Dermis microvascular lymphatic vessel endothelial cell (primary cell): ENCODE results near the gene PRDM2. TPM values are rescaled to one million over a fixed set of nuclear protein-coding genes. Genes with fewer than 3 reads are reported as not detected.
A peak's percentile ranks its signal among the peaks of the same experiment; 100 is the strongest.

Experiments
- DNase-seq, 2 donors: peaks; one replicate each; pipeline versions ENCODE4 v3.0.0 to v3.0.0-alpha.2; 2010; ENCODE audit warnings: low read depth in 2 of 2
- total RNA-seq: library from RNA; depleted of rRNA; stranded (reverse); fragments of >200 nt; gene quantifications from 2 replicates; pipeline ENCODE4 v1.2.1, GENCODE V29; 2014

Gene PRDM2
- total RNA-seq, 1 donor from 2014 or later, result 6.3 TPM

DNA sequence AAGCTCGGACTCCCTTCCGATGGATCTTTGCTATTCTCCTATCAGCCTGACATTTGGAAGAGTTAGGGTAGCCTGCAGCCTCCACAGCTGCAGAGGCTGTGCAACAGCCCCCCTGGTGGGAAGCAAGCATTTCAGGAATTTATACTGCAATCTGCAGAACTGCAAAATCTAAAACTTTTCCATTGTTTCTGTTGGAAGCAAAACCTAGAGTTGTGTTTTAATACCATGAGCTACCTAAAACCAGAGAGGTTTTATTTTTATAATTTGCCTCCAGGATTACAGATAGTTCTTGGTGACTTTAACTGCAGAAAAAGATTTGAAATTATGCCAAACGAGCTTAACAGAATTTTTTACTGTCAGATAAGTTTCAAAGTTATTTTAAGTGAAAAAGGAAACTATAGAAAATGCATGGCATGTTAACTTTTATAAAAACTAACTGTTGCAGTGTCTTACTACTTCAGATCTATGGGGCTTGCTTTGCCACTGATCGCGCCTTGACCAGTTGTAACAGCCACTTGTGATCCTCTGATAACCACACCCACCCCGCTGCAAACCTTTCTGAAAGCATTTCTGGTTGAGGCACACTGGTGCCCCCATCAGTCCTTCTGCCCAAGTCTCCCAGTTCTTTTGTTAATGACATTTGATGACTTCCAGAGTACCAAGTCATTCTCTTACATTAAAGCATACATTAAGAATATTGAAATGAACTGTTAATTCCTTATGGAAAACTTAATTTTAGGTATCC is 64.8 kb downstream of the PRDM2 start:
- peak in 1 of 2 donors; percentile 28 for DNase-seq

DNA sequence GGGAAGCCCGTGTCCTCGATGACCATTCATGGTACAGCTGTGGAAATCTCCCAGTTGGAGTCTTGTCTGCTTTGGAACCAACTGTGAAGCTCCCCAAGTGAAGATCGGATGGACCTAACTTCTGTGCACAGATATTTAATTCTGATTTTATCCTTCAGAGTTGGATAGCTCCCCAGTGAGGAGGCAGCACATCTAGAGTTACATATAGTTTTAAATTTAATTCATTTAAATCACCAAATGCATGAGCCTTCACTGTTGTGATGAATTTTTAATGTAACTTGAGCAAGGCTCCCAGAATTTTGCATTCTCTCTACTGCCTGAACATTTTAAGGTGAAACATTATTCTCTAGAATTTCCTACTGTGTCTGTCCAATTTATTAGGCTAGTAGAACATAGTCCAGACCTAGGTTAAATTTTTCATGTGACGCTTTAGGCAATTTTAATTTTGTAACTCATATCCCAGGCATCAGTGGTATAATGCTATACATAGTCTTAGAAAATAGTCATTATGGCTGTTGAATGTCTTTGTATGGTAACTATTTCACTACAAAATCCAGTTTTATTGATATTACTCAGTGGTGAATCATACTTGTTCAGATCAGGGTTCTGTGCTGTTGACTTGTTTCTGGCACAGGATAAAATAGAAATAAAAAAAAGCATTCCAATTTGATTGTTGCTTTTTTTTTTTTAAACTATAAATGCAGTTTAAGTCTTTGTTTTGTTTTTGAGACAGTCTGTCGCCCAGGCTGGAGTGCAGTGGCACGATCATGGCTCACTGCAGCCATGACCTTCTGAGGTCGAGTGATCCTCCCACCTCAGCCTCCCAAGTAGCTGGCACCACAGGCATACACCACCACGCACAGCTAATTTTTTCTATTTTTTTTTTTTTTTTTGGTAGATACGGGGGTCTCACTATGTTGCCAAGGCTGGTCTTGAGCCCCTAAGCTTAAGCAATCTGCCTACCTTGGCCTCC is 66.9 kb downstream of the PRDM2 start:
- peak in 1 of 2 donors; percentile 42 for DNase-seq

DNA sequence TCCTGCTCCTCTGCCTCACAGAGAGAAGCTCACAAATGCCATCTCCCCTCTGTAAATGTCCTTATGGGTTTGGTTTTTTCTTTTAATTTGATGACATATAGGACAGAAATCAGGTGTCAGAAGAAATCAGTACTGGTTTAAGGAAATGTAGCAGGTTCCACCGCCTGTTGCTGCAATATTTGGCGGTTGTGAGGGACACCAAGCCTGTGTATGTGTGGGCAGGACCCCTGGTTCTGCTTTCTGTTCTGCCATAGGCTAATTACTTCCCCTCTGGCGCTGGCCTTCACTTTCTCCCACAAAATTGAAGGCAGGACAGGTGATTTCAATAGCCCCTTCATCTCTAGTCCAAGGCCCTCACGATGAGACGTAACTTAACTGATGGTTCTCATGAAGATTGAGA is 69.2 kb downstream of the PRDM2 start:
- DNase-seq, result no peak

GRCh38 chr1:13769830-13770229 is 69.8 kb downstream of the PRDM2 start:
- no peak for DNase-seq

DNA sequence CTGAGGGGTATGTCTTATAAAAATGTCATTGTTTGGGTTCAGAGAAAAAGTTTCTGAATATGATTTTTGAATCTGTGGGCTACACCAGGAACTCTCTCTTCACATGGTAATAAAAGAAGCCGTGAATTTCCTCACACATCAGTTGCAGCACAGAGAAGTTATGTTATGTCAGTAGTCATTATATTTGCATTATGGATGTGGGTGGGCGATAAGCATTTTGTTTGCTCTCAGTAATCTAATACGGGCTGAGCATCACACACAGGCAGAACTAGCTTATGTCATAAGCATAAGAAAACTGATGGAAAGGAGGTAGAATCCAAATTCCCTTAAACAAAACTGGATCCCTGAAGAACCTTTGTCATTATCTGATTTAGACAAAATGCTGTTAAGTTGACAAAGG is 70.8 kb downstream of the PRDM2 start:
- no peak for DNase-seq

DNA sequence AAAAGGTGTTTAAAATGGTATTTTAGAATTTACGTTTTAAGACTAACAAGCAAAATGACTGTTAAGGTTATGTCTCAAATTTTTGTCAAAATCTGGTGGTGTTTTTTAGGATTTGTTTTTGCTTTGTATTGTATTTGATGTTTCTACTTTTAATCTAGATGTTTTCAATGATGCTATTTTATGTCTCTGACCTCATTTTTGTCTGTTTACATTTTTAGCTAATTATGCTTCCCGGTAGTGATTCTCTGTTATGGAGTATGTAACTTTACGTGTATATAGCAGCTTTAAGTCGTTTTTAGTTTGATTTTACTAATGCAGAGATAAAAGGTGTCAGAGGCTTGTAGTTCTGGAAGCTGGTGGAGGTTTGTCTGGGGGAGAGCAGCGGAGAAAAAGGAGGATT is 71.8 kb downstream of the PRDM2 start:
- no peak for DNase-seq

DNA sequence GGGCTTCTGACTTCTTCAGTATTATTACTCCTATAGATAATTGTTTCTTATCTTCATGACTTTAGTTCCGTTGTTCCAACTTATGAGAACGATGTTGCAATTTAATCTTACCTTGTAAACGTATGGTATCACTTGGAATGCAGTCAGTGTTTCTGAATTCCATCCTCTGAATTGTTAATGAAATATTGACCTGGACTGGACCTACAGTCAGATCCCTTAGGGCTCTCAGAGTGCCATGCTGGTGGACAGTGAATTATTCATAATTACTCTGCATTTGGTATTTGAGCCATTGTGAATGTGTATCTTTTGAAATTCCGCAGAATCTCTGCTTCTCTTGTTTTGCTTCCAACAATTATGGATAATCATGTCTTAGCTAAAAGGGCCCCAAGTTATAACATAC is 72.3 kb downstream of the PRDM2 start:
- DNase-seq, result no peak

DNA sequence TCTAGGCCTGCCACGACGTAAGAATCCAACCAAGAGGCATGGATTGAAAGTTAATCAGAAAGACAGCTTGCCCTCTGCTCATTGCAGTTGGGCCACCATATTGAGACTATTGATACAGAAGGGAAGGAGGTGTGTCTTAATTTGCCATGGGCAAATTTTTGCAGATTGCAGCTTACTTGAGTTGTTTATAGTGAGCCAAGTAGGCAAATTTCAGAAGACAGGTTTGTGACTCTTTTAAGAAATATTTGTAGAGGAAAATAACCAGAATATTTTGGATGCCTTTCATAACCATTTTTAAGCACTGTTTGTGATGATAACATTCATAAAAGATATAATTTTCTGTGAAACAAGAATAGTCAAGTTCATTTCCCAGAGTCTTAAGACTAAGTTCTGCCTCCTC is 74.1 kb downstream of the PRDM2 start:
- no peak for DNase-seq

DNA sequence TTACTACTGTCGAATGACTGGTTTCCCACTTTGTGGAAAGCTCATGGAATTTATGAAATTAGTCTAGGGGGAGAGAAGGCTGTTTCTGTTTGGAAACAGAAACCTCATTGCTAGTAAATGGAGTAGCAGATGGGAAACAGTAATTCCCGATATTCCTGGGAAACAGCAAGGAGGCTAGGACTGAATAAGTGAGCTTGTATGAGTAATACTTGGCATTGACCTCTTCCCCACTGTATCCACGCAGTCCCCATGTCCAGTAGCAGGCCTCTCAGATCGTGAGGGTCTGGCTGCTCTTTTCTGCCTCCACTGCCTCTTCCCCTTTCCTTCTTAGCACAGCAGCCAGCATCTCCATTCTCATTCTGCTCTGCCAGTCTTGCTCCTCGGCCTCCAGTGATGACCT is 75.5 kb downstream of the PRDM2 start:
- no peak for DNase-seq

DNA sequence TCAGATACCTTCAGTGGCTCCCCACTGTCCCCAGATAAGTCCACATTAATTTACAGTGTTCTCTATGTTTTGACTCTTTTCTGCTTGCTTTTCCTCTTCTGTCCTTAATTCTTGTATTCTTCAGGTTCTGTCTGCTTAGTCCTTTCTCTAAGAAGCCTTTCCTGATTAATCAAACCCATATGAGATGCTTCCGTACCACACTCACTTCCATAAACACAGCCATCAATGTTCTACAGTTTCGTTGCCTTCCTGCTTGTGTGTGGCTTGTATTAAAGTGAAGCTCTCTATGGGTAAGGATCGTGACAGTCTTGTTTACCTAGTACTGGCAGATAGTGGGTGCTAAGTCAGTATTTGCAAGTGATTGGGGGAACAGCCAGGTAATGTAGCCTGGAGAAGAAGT is 75.9 kb downstream of the PRDM2 start:
- DNase-seq, result no peak

GRCh38 chr1:13778431-13778830 is 78.4 kb downstream of the PRDM2 start:
- no peak for DNase-seq

DNA sequence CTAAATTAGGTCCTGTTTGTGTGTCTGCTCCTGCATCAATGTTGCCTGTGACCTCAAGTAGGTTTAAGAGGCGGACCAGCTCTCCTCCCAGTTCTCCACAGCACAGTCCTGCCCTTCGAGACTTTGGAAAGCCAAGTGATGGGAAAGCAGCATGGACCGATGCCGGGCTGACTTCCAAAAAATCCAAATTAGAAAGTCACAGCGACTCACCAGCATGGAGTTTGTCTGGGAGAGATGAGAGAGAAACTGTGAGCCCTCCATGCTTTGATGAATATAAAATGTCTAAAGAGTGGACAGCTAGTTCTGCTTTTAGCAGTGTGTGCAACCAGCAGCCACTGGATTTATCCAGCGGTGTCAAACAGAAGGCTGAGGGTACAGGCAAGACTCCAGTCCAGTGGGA is 79.9 kb downstream of the PRDM2 start:
- DNase-seq, result no peak

- peak in 1 of 2 donors; percentile 25 for DNase-seq
Measured at GRCh38 chr1:13780780-13781179, 80.8 kb downstream of the PRDM2 start.

- DNase-seq, result no peak
Measured at GRCh38 chr1:13781228-13781627, 81.2 kb downstream of the PRDM2 start.

- DNase-seq, result no peak
Measured at GRCh38 chr1:13781907-13782633, 82.1 kb downstream of the PRDM2 start.

DNA sequence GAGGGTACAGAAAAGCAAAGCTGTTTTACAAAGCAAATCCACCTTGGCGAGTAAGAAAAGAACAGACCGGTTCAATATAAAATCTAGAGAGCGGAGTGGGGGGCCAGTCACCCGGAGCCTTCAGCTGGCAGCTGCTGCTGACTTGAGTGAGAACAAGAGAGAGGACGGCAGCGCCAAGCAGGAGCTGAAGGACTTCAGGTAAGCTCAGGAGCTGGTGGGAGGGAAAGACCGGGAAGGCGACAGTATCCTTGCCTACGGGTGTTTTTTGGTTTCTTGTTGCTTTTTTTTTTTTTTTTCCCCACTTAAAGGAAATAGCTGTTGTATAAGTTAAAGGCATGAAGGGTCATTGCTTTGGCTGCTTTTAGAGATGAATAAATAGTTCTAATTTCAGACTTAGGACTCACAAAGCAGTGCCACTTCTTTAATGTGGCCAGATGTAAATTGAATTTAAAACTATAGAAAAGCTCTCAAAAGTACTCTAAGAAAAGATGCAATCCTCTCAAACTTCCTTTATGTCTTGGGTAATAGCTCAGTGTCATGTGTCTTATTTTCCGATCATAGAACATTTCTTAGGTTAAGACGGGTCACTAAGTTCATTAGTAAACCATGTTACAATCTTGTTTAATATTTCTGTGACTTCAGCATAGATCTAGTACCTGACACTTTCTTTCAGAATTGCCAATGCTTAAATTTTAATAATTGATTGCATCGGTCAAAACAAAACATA is 82.8 kb downstream of the PRDM2 start:
- no peak for DNase-seq

GRCh38 chr1:13783551-13783950 is 83.6 kb downstream of the PRDM2 start:
- peak in 1 of 2 donors; percentile 35 for DNase-seq

- no peak for DNase-seq
Measured at GRCh38 chr1:13784971-13785370, 85.0 kb downstream of the PRDM2 start.

GRCh38 chr1:13786541-13786940 is 86.6 kb downstream of the PRDM2 start:
- no peak for DNase-seq

DNA sequence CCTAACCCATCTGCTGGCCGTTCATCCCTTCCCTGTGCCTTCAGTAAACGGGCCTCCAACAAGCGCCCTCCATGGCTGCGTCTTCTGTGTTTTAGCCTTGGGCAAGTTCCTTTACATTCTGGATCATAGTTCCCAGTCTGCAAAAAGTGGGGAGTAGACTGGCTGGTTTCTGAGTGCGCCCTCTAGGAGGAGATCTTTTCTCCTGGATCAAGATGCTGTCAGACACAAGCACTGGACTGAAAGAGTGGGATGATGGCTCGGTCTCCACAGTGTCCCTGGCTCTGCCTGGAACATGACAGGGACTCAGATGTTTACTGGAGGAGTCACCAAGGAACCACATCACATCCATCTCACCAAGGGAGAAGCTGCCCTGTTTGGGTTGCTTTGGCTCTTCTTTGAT is 88.8 kb downstream of the PRDM2 start:
- DNase-seq, result no peak

GRCh38 chr1:13790290-13791030 is 90.5 kb downstream of the PRDM2 start:
- no peak for DNase-seq
